Right atrium auricular region (tissue), 2 donors: Measurements from ENCODE around the gene ADGRV1. TPM values are rescaled to one million over a fixed set of nuclear protein-coding genes. Genes with fewer than 3 reads are reported as not detected.

ENCODE experiments used
- DNase-seq: peaks from one replicate; pipeline ENCODE4 v3.0.0-alpha.2; 2019; ENCODE audit warnings: low spot score
- H3K27ac ChIP-seq, 2 donors: fragments of 200-600 bp; sonication (generic); 1 replicate in 1 of 2; 2 replicates in 1 of 2; pipeline ENCODE4 v1.5.1; 2016 to 2019
- H3K27me3 ChIP-seq, 2 donors: fragments of 200-600 bp; sonication (generic); one replicate each; pipeline versions ENCODE4 v1.5.1 to v1.6.0; 2017 to 2019
- H3K36me3 ChIP-seq: fragments of 200-600 bp; sonication (generic); one replicate; pipeline ENCODE4 v1.5.1; 2016
- H3K4me1 ChIP-seq, 2 donors: fragments of 200-600 bp; sonication (generic); one replicate each; pipeline versions ENCODE4 v1.5.1 to v1.6.0; 2017 to 2019
- H3K4me3 ChIP-seq, 2 donors: fragments of 200-600 bp; sonication (generic); 1 replicate in 1 of 2; 2 replicates in 1 of 2; pipeline ENCODE4 v1.5.1; 2017 to 2019; ENCODE audit warnings: mild to moderate bottlenecking in 1 of 2, moderate library complexity in 1 of 2
- H3K9me3 ChIP-seq, 2 donors: fragments of 200-600 bp; sonication (generic); one replicate each; pipeline ENCODE4 v1.5.1; 2019
- CTCF ChIP-seq, 2 donors: fragments of 200-600 bp; sonication (generic); IDR thresholded peaks; one replicate each; pipeline ENCODE4 v1.5.1; 2019; ENCODE audit warnings: antibody characterized with exemption in 2 of 2
- total RNA-seq, 2 donors: library from RNA; depleted of rRNA; stranded (reverse); fragments of >200 nt; gene quantifications; one replicate each; pipeline ENCODE4 v1.1.0, GENCODE V29; 2016

ADGRV1 gene
- total RNA-seq, 2 donors from 2014 or later, result 1.4 to 1.8 TPM

GRCh38 chr5:90852531-90852930 lies 293.9 kb downstream of the ADGRV1 start:
- H3K4me1 ChIP-seq, result no peaks in the 10 kb centered on the region
- H3K27ac ChIP-seq, result no peak overlapping the region
- TF ChIP-seq CTCF (IDR thresholded peaks at IDR 0.05), result no peak
- no peaks in the 10 kb centered on the region for H3K27me3 ChIP-seq
- DNase-seq, result no peak
- H3K9me3 ChIP-seq, result no peaks in the 10 kb centered on the region
- H3K4me3 ChIP-seq, result no peak overlapping the region
- H3K36me3 ChIP-seq, result no peaks in the 10 kb centered on the region

GRCh38 chr5:90853750-90854149 lies 295.2 kb downstream of the ADGRV1 start:
- Histone ChIP-seq H3K27ac (no peak overlapping the region), H3K27me3 (no peaks in the 10 kb centered on the region), H3K36me3 (no peaks in the 10 kb centered on the region), H3K4me1 (no peaks in the 10 kb centered on the region), H3K4me3 (no peak overlapping the region), H3K9me3 (no peaks in the 10 kb centered on the region)
- TF ChIP-seq CTCF (IDR thresholded peaks at IDR 0.05), result no peak
- DNase-seq, result no peak

DNA sequence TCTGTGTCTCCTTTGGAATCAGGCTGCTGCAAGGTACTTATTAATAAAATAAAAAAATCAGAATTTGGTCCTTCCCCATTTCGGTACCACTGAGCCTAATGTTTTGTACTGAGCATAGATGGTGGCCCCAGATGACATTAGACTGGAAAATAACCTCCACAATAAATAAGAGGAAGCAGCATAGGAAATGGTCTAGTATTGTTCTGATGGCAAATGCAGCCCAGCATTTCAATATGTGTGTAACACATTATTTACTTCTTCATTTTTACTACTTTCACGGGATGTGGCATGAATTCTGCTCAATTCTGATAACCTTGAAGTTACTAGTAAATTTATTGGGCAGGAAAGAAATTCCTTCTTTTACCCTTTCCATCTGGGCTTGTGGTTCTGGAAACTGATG lies 295.6 kb downstream of the ADGRV1 start:
- Histone ChIP-seq H3K36me3 (no peaks in the 10 kb centered on the region), H3K27me3 (no peaks in the 10 kb centered on the region), H3K27ac (no peak overlapping the region), H3K9me3 (no peaks in the 10 kb centered on the region), H3K4me3 (no peak overlapping the region), H3K4me1 (no peaks in the 10 kb centered on the region)
- no peak for TF ChIP-seq CTCF (IDR thresholded peaks at IDR 0.05)
- no peak for DNase-seq

GRCh38 chr5:90855296-90856010 lies 296.9 kb downstream of the ADGRV1 start:
- TF ChIP-seq CTCF (IDR thresholded peaks at IDR 0.05), result no peak
- DNase-seq, result no peak
- Histone ChIP-seq H3K36me3 (no peaks in the 10 kb centered on the region), H3K4me3 (no peak overlapping the region), H3K9me3 (no peaks in the 10 kb centered on the region), H3K27ac (no peak overlapping the region), H3K27me3 (no peaks in the 10 kb centered on the region), H3K4me1 (no peaks in the 10 kb centered on the region)

- Histone ChIP-seq H3K4me1 (no peaks in the 10 kb centered on the region), H3K36me3 (no peaks in the 10 kb centered on the region), H3K9me3 (no peaks in the 10 kb centered on the region), H3K27me3 (no peaks in the 10 kb centered on the region), H3K27ac (no peak overlapping the region), H3K4me3 (no peak overlapping the region)
- DNase-seq, result no peak
- no peak for TF ChIP-seq CTCF (IDR thresholded peaks at IDR 0.05)
These were observed 303.4 kb downstream of the ADGRV1 start for GRCh38 chr5:90861843-90862586.
